ENCODE measurements around the gene PIEZO1. TPM values are rescaled to one million over a fixed set of nuclear protein-coding genes. Genes with fewer than 3 reads are reported as not detected.

Gene PIEZO1, protein sequence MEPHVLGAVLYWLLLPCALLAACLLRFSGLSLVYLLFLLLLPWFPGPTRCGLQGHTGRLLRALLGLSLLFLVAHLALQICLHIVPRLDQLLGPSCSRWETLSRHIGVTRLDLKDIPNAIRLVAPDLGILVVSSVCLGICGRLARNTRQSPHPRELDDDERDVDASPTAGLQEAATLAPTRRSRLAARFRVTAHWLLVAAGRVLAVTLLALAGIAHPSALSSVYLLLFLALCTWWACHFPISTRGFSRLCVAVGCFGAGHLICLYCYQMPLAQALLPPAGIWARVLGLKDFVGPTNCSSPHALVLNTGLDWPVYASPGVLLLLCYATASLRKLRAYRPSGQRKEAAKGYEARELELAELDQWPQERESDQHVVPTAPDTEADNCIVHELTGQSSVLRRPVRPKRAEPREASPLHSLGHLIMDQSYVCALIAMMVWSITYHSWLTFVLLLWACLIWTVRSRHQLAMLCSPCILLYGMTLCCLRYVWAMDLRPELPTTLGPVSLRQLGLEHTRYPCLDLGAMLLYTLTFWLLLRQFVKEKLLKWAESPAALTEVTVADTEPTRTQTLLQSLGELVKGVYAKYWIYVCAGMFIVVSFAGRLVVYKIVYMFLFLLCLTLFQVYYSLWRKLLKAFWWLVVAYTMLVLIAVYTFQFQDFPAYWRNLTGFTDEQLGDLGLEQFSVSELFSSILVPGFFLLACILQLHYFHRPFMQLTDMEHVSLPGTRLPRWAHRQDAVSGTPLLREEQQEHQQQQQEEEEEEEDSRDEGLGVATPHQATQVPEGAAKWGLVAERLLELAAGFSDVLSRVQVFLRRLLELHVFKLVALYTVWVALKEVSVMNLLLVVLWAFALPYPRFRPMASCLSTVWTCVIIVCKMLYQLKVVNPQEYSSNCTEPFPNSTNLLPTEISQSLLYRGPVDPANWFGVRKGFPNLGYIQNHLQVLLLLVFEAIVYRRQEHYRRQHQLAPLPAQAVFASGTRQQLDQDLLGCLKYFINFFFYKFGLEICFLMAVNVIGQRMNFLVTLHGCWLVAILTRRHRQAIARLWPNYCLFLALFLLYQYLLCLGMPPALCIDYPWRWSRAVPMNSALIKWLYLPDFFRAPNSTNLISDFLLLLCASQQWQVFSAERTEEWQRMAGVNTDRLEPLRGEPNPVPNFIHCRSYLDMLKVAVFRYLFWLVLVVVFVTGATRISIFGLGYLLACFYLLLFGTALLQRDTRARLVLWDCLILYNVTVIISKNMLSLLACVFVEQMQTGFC (N-terminal part only)
- polyA plus RNA-seq (2011; rRNA removed) (47.0 and 72.7 TPM in 2 replicates), polyA minus RNA-seq (2011; rRNA and poly(A)+ RNA removed) (62.8 and 92.2 TPM in 2 replicates)

DNA sequence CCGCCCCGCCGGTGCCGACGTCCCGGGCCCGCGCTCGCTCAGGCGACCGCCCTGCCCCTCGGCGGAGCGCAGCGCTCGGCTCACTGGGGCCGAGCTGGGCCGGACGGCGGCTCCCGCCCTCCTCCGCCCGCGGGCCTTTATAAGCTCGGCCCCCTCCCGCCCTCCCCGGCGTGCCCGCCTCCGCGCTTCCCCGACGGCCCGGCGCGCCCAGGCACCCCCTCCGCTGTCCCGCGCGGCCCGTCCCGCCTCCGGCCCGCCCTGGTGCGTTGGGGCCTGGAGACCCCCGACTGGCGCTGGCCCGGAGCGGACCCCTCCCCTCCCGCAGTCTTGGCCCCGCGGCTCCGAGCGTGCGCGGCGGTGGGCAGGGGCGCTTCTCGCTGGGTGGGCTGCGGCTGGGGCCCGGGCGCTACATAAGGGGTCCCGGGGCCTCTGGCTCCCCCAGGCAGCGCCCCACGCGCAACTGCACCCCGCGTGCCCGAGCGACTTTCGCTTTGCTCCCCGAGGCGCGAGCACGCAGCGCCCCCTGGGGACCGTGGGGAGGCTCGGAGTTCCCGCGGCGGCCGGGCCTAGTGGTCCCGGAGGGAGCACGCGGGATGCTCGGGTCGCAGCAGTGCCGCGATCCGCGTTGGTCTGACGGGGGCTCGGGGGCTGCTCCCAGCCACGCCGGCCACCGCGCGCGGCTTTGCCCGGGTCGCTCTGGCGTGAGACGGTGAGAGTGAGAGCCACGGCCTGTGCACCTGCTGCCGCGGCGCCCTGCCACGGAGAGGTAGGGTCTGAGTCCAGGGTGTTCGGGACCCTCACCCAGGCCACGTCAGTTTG, at the start of gene PIEZO1:
TSS of gene PIEZO1 (minus strand) at position 115 of the 819 bp plus-strand sequence. CDS start 256 bp downstream, outside the sequence.
- POLR2A ChIA-PET = interaction anchor here (0.6 to 1.8 kb wide), 7 partner anchors 12 to 48 kb away, joined by 3 to 35 read pairs (median 4); partner anchors contain the start of gene APRT
- no peak for DNase-seq (ENCODE audit: low read depth, low spot score)
- TF ChIP-seq, protein P1, sequence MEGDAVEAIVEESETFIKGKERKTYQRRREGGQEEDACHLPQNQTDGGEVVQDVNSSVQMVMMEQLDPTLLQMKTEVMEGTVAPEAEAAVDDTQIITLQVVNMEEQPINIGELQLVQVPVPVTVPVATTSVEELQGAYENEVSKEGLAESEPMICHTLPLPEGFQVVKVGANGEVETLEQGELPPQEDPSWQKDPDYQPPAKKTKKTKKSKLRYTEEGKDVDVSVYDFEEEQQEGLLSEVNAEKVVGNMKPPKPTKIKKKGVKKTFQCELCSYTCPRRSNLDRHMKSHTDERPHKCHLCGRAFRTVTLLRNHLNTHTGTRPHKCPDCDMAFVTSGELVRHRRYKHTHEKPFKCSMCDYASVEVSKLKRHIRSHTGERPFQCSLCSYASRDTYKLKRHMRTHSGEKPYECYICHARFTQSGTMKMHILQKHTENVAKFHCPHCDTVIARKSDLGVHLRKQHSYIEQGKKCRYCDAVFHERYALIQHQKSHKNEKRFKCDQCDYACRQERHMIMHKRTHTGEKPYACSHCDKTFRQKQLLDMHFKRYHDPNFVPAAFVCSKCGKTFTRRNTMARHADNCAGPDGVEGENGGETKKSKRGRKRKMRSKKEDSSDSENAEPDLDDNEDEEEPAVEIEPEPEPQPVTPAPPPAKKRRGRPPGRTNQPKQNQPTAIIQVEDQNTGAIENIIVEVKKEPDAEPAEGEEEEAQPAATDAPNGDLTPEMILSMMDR (IDR thresholded peaks at IDR 0.05; ENCODE audit: low read depth, low read length) = peak; percentile 82
- no peaks in the 10 kb centered on the region for H3K27me3 ChIP-seq (ENCODE audit: control insufficient read depth, insufficient read depth, low read length)
- peak within 1 kb of the TSS; percentile 77 for H3K27ac ChIP-seq (ENCODE audit: low read depth, low read length)
- H3K4me3 ChIP-seq (ENCODE audit: low read depth, low read length) = peak within 1 kb of the TSS; percentile 75
- H3K9me3 ChIP-seq (ENCODE audit: control insufficient read depth, insufficient read depth, low read length) = no peaks in the 10 kb centered on the region; the same call in 1 of the 2 replicates
- CTCF ChIA-PET = interaction anchor here (0.7 to 2.3 kb wide), 7 partner anchors 11 to 382 kb away, joined by 3 to 8 read pairs (median 4); no protein-coding TSS in a partner anchor

DNA sequence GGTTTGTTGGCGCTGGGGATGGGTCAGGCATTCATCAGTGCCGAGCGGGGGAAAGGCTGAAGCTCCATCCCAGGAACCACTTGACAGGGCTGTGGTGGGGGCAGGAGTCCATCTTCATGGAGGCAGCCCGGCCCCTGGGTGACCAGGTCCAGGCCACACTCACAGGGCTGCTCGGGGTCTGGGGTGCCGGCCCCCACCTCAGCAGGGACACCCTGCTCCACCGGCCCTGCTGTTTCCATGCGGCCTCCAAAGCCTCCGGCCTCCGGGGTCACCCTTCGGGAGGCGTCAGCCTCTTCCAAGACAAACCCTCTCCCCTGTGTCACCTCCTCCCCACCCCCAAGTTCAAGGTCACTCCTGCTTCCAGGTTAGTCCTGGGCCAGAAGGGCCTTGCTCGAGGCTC, 49.6 kb upstream of the PIEZO1 start:
- ChIA-PET POLR2A (no interaction called here), CTCF (no interaction called here)
- H3K4me3 ChIP-seq (ENCODE audit: low read depth, low read length) = no peak overlapping the region
- TF ChIP-seq, protein P1 (IDR thresholded peaks at IDR 0.05; ENCODE audit: low read depth, low read length) = no peak
- no peak for DNase-seq (ENCODE audit: low read depth, low spot score)
- no peaks in the 10 kb centered on the region for H3K27me3 ChIP-seq (ENCODE audit: control insufficient read depth, insufficient read depth, low read length)
- H3K27ac ChIP-seq (ENCODE audit: low read depth, low read length) = no peak overlapping the region
- H3K9me3 ChIP-seq (ENCODE audit: control insufficient read depth, insufficient read depth, low read length) = no peaks in the 10 kb centered on the region

DNA sequence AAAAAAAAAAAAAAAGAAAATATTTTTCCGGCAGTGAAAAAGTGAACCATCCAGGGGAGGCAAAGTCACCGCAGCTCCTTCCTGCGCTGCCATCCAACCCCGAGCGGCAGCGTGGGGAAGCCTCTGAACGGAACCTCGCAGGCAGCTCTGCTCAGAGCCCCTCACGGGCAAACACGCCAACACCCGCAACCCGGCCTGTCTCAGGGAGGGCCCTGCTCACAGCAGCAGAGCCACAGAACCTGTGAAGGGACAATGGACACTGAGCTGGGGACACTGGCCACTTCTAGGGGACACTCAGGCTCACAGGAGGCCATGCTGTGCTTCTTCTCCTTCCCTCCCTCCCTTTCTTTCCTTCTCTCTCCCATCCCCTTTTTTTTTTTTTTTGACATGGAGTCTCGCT, 48.1 kb upstream of the PIEZO1 start:
- CTCF ChIA-PET = no interaction called here
- no peaks in the 10 kb centered on the region for H3K9me3 ChIP-seq (ENCODE audit: control insufficient read depth, insufficient read depth, low read length)
- DNase-seq (ENCODE audit: low read depth, low spot score) = no peak
- TF ChIP-seq, protein P1 (IDR thresholded peaks at IDR 0.05; ENCODE audit: low read depth, low read length) = no peak
- H3K4me3 ChIP-seq (ENCODE audit: low read depth, low read length) = no peak overlapping the region
- H3K27me3 ChIP-seq (ENCODE audit: control insufficient read depth, insufficient read depth, low read length) = no peaks in the 10 kb centered on the region
- POLR2A ChIA-PET = interaction anchor here (0.6 kb wide), 1 partner anchor 46 kb away, joined by 4 read pairs; no protein-coding TSS in a partner anchor
- H3K27ac ChIP-seq (ENCODE audit: low read depth, low read length) = no peak overlapping the region

DNA sequence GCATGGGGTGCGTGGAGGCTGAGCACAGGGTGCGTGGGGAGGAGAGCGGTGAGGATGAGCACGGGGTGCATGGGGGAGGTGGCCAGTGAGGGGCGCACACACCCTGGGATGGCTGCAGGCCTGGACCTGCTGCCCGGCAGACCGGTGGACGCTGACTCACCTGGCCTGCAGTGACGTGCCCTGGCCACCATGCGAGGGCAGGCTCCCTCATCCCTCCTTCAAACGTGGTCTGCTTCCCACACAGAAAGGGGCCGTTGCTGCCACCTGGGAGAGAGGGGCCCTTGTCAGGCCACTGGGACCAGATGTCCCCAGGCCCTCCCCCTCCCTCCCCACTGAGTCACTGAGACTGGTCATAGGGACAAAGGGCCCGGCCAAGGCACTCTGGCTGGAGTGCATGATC, 46.8 kb upstream of the PIEZO1 start:
- ChIA-PET CTCF (no interaction called here), POLR2A (no interaction called here)
- H3K27me3 ChIP-seq (ENCODE audit: control insufficient read depth, insufficient read depth, low read length) = no peaks in the 10 kb centered on the region
- no peak overlapping the region for H3K27ac ChIP-seq (ENCODE audit: low read depth, low read length)
- TF ChIP-seq, protein P1 (IDR thresholded peaks at IDR 0.05; ENCODE audit: low read depth, low read length) = no peak
- no peaks in the 10 kb centered on the region for H3K9me3 ChIP-seq (ENCODE audit: control insufficient read depth, insufficient read depth, low read length)
- no peak for DNase-seq (ENCODE audit: low read depth, low spot score)
- H3K4me3 ChIP-seq (ENCODE audit: low read depth, low read length) = no peak overlapping the region
